Fibroblast of villous mesenchyme (primary cell): ENCODE data around the gene MAMDC2. TPM values are rescaled to one million over a fixed set of nuclear protein-coding genes. Genes with fewer than 3 reads are reported as not detected.

Experiments
- DNase-seq: peaks from one replicate; pipeline ENCODE4 v3.0.0-alpha.2; 2010; ENCODE audit warnings: low read depth
- H3K4me3 ChIP-seq: 2 replicates; pipeline ENCODE4 v1.5.1; 2011; ENCODE audit warnings: low read depth, mild to moderate bottlenecking, low read length
- total RNA-seq: library from RNA; depleted of rRNA; stranded (reverse); fragments of >200 nt; gene quantifications from 2 replicates; pipeline ENCODE4 v1.2.3, GENCODE V29; 2012
- TF ChIP-seq, protein P1 (sequence below): IDR thresholded peaks from 2 replicates; pipeline ENCODE4 v1.5.1; 2012; ENCODE audit warnings: low read depth, mild to moderate bottlenecking, low read length; ENCODE audit not compliant: insufficient read depth

MAMDC2 gene
- total RNA-seq, 1 donor, result 22.9 TPM

DNA sequence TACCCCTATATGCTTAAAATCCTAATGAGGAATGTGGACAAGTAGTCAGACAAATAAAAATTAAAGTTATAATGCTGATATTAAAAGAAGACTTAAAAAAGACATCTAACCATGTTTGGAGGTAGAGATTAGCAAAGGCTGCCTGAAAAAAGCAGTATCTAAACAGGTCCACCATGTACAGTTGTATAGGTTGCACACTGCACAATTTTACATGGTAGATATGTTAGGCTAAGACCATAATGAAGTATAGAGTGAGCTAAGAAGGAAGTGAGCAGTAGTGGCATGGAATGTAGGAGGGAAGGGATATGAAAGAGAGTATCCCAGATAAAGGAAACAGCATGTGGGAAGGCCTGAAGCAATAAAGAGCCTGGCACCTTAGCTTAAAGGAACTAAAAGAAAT is 51.1 kb downstream of the MAMDC2 start:
- DNase-seq, result no peak
- TF ChIP-seq, protein P1, sequence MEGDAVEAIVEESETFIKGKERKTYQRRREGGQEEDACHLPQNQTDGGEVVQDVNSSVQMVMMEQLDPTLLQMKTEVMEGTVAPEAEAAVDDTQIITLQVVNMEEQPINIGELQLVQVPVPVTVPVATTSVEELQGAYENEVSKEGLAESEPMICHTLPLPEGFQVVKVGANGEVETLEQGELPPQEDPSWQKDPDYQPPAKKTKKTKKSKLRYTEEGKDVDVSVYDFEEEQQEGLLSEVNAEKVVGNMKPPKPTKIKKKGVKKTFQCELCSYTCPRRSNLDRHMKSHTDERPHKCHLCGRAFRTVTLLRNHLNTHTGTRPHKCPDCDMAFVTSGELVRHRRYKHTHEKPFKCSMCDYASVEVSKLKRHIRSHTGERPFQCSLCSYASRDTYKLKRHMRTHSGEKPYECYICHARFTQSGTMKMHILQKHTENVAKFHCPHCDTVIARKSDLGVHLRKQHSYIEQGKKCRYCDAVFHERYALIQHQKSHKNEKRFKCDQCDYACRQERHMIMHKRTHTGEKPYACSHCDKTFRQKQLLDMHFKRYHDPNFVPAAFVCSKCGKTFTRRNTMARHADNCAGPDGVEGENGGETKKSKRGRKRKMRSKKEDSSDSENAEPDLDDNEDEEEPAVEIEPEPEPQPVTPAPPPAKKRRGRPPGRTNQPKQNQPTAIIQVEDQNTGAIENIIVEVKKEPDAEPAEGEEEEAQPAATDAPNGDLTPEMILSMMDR, result no peak
- no peak overlapping the region for H3K4me3 ChIP-seq

DNA sequence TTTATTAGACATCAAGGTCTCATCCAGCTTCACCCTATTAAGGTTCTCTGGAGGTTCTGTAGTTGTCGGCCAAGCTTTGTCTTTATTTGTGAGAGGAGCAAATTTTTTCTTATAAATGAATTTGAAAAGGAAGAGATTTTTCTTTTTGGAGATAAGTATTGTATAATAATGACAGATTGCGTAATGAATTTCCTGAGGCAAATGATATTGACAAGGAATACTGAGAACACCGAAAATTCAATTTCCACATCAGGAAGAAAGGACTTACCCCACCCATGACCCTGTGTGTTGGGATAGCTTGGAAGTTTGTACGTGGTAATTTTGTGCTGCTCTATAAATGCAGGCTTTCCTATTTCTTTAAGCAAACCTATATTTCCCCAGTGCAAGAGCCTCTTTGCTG is 53.5 kb downstream of the MAMDC2 start:
- no peak for DNase-seq
- H3K4me3 ChIP-seq, result no peak overlapping the region
- TF ChIP-seq, protein P1, result no peak

DNA sequence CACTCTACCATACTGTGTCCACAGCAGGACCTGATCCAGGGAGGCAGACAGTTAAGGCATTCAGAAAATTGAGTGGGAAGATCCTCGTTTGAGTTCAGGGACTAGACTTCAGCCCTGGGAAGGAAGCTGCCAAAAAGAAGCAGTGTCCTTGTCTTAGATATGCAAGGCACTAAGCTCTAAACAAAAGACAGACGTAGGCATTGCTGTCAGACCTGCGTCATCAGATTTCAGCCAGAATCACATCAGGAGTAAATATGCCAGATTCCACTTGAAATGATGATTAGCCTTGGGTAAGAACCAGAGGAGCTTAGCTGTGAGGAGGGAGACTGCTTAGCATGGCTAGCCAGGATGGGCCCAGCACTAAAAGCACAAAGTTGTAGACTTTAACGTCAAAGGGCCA is 56.7 kb downstream of the MAMDC2 start:
- no peak overlapping the region for H3K4me3 ChIP-seq
- peak; percentile 72 for DNase-seq
- TF ChIP-seq, protein P1, result no peak

DNA sequence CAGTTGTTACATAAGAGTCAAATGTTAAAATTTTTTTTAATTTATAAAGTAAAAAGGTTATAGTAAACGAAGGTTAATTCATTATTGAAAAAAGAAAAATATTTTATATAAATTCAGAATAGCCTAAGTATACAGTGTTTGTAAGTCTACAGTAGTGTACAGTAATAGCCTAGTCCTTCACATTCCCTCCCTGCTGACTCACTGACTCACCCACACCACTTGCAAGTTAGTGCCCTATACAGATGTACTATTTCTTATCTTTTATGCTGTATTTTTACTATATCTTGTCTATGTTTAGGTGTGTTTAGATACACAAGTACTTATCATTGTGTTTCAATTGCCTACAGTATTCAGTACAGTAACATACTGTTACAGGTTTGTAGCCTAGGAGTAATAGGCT is 57.6 kb downstream of the MAMDC2 start:
- TF ChIP-seq, protein P1, result no peak
- H3K4me3 ChIP-seq, result no peak overlapping the region
- peak; percentile 42 for DNase-seq

DNA sequence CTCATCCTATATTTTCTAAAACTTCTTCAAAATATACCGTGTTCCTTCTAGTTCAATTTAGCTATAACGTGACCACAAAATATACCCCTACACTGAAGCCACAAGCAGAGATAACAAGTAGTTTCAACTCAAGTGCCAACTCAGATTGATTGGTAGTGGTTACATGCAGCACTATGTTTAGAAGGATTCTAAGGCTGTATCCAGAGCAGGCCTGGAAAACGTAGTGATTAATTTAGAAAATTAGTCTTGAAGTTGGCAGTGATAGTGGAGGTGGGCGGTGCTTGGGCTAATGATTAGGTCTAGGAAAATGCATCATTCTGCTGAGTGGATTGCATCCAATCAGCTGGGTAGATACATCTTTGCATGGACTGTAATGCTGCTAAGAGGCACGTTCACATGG is 61.5 kb downstream of the MAMDC2 start:
- no peak overlapping the region for H3K4me3 ChIP-seq
- DNase-seq, result no peak
- TF ChIP-seq, protein P1, result no peak

DNA sequence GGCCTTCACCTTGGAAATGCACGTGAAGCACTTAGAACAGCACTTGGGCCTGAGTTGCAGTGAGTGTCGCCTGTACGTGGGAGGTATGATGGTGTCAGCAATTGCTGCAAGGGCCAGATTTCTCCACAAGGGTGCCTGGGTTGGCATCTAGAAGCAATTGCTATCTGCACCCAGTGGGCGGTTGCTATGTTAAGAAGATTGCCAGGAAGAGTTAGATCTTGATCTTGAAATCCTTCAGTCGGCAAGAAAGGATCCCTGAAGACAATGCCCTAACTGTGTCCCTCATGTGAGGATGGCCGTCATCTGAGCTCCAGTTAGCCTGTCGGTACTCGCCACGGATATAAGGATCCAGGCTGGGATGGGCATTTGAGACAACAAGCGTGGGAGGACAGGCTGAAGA is 62.9 kb downstream of the MAMDC2 start:
- TF ChIP-seq, protein P1, result no peak

DNA sequence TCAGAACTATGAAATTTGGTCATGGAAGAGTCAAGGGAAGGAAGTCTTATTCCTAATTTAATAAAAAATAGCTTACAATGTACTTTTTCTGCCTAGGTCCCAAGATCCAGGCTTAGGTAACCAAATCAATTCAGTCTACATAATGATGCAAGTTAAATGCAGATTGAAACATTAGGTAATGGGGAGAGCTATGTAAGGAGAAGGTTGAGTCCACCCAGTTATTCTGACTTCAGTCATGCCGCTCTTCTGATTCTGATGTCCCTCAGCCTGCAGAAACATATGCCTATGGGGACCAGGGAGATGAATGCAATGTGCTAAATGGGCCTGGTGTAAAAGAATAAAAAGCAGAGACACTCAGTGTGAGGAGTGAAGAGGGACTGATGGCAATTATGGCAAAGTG is 63.9 kb downstream of the MAMDC2 start:
- TF ChIP-seq, protein P1, result no peak
- no peak for DNase-seq
- no peak overlapping the region for H3K4me3 ChIP-seq

More for the DNA sequence above, 62.9 kb downstream of the MAMDC2 start:
- H3K4me3 ChIP-seq, result no peak overlapping the region
- no peak for DNase-seq
